ENCODE data around the gene ARMC2.
"Not testable (repeated sequence)": the region's sequence is repeated elsewhere in the genome, so short reads cannot be mapped to it uniquely, and the experiment has no call there.

The ARMC2 gene

GRCh38 chr6:108848116-108848868, at the start of gene ARMC2:
TSS of gene ARMC2 (plus strand) at chr6:108848422. CDS start at chr6:108854268, 5,846 bp downstream.
- peak; percentile 60 for DNase-seq

GRCh38 chr6:108798670-108799353, 49.4 kb upstream of the ARMC2 start:
- DNase-seq, result no peak

GRCh38 chr6:108799354-108799717, 48.9 kb upstream of the ARMC2 start:
- no peak for DNase-seq

GRCh38 chr6:108799791-108800190, 48.4 kb upstream of the ARMC2 start:
- DNase-seq, result no peak

- no peak for DNase-seq
These were observed 47.8 kb upstream of the ARMC2 start for GRCh38 chr6:108800427-108800864.

GRCh38 chr6:108801366-108801765, 46.9 kb upstream of the ARMC2 start:
- DNase-seq, result no peak

- DNase-seq, result no peak
These were observed 44.2 kb upstream of the ARMC2 start for GRCh38 chr6:108803982-108804490.

GRCh38 chr6:108804956-108805355, 43.3 kb upstream of the ARMC2 start:
- no peak for DNase-seq

GRCh38 chr6:108805611-108806167, 42.5 kb upstream of the ARMC2 start:
- DNase-seq, result no peak

- DNase-seq, result no peak
These were observed 42.1 kb upstream of the ARMC2 start for GRCh38 chr6:108806171-108806570.

GRCh38 chr6:108806665-108807064, 41.6 kb upstream of the ARMC2 start:
- no peak for DNase-seq

- DNase-seq, result no peak
These were observed 40.3 kb upstream of the ARMC2 start for GRCh38 chr6:108807928-108808327.

GRCh38 chr6:108809211-108809610, 39.0 kb upstream of the ARMC2 start:
- DNase-seq, result no peak

GRCh38 chr6:108810057-108810643, 38.1 kb upstream of the ARMC2 start:
- DNase-seq, result no peak

- DNase-seq, result no peak
These were observed 36.7 kb upstream of the ARMC2 start for GRCh38 chr6:108811490-108811889.

GRCh38 chr6:108813218-108813617, 35.0 kb upstream of the ARMC2 start:
- not testable (repeated sequence) for DNase-seq

- DNase-seq, result not testable (repeated sequence)
These were observed 30.9 kb upstream of the ARMC2 start for GRCh38 chr6:108817276-108817675.

GRCh38 chr6:108820006-108820405, 28.2 kb upstream of the ARMC2 start:
- no peak for DNase-seq

GRCh38 chr6:108822401-108822800, 25.8 kb upstream of the ARMC2 start:
- DNase-seq, result no peak

- DNase-seq, result no peak
These were observed 22.9 kb upstream of the ARMC2 start for GRCh38 chr6:108825326-108825725.

- no peak for DNase-seq
These were observed 17.1 kb upstream of the ARMC2 start for GRCh38 chr6:108831104-108831503.

- DNase-seq, result no peak
These were observed 15.5 kb upstream of the ARMC2 start for GRCh38 chr6:108832738-108833137.

- peak; percentile 74 for DNase-seq
These were observed 12.9 kb upstream of the ARMC2 start for GRCh38 chr6:108835218-108835850.

Measured in NCI-H1694 (cell line).